T47D (cell line): ENCODE measurements around the gene XYLT2.
"Not testable (repeated sequence)": the region's sequence is repeated elsewhere in the genome, so short reads cannot be mapped to it uniquely, and the experiment has no call there.

Experiments
- DNase-seq, 2 experiments: peaks; one replicate each; pipeline versions ENCODE4 v3.0.0 to v3.0.0-alpha.2; 2011 to 2012; ENCODE audit warnings: low read depth in 1 of 2, low spot score in 1 of 2
- JUND ChIP-seq: IDR thresholded peaks from 2 replicates; pipeline ENCODE4 v1.6.1; 2012; ENCODE audit warnings: low read depth
- in situ Hi-C: cut with HindIII; loops from 2 replicates; pipeline ENCODE4 v1.10.0; 2016; ENCODE audit warnings: low sequenced_read_pairs, low pct_unique_long_range_greater_than_20kb

The XYLT2 gene

GRCh38 chr17:50381260-50381815, 35.4 kb downstream of the XYLT2 start:
- TF ChIP-seq JUND = no peak
- DNase-seq = no peak
- in situ Hi-C loops = no loop called here

DNA sequence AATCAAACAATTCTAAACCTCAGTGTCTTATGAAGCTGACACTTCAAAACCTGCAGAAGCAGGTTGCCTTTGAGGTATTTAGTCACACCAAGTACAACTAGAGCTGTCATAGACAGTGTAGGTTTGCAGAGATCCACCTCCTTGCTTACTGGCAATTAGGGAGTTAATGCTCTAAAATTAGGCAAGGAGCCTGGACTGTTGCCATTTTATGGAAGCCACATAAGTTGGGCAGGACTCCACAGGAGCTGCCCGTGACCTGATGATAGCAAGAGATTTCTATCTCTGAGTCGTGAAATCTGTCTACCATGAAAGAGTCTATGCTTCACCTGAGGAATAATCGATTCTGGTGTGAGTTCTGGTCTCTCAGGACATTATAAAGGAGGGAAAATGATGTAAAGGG, 36.0 kb downstream of the XYLT2 start:
- TF ChIP-seq JUND = no peak
- in situ Hi-C loops = no loop called here
- DNase-seq = no peak

DNA sequence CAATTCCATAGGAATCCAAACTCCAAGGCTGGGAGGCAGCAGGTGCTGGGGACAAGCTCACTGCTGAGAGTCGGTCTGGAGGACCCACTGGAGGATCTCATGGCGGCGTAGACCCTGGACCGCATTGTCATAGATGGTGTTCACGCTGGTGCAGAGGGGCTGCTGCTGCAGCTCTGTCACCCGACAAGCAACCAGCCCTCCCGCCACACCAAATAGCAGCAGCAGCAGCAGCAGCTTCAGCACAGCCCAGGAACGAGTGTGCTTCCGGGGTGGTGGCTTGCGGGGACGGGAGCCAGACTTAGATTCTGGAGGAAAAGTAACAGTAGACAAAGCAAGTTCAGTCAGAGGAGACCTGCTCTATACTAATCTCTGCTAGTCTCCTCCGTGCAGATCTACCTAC, 37.0 kb downstream of the XYLT2 start:
- DNase-seq = no peak
- in situ Hi-C loops = no loop called here
- TF ChIP-seq JUND = no peak

DNA sequence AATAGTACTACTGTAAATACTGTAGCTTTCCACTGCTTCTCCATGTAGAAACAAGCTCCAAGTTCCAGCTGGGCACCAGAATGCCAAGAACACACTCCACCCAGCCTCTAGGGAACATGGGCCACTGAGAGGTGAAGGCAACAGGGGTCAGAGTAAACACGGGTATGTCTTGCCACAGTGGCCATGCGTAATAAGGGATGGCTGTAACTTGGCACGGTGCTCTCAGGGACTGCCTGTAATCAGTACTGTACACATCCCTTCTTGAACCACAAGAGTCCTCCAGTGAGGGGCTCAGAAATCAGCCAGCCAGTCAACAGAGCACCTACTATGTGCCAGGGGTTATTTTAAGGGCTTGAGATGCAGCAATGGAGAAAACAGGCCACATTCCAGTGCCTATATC, 40.6 kb downstream of the XYLT2 start:
- in situ Hi-C loops = no loop called here
- no peak for DNase-seq
- TF ChIP-seq JUND = no peak

- in situ Hi-C loops = no loop called here
- DNase-seq = no peak
- TF ChIP-seq JUND = no peak
Measured at GRCh38 chr17:50388728-50389127, 42.8 kb downstream of the XYLT2 start.

- no peak for DNase-seq
- in situ Hi-C loops = no loop called here
Measured at GRCh38 chr17:50389534-50389933, 43.6 kb downstream of the XYLT2 start.

DNA sequence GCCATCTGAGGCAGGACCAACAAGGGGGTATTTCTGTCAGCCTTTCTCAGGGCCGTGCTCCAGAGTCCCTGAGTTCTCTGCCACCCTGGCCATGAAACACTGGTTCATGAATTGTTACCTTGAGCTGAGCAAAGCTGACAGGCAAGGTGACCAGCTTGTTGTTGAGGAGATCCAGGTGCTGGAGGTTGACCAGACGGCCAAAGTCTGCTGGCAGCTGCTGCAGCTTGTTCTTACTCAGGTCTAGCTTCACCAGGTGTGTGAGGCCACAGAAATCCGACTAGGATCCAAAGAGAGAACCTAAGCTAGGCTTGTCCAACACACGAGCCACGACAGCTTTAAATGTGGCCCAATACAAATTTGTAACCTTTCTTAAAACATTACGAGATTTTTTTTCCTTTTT, 46.7 kb downstream of the XYLT2 start:
- no peak for TF ChIP-seq JUND
- in situ Hi-C loops = no loop called here
- no peak for DNase-seq

More at GRCh38 chr17:50389534-50389933, 43.6 kb downstream of the XYLT2 start:
- TF ChIP-seq JUND = no peak

GRCh38 chr17:50393700-50394099, 47.8 kb downstream of the XYLT2 start:
- DNase-seq = no peak
- TF ChIP-seq JUND = no peak
- in situ Hi-C loops = no loop called here

DNA sequence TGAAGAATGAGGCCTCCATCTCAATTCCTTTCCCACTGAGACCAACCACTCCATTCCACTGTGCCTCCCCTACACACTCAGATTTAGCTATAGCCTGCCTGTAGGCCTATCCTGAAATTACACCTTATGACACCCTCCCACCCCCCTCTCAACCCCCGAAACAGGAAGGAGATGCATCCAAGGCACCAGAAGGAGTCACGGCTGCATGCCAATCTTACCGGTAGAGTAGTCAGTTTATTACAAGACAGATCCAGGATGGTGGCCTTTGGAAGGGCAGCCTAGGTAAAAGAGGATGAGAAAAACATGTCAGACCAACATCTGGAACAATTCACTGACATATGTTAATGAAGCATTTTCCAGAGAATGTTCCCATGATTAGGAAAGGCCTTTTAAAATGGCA, 48.8 kb downstream of the XYLT2 start:
- no peak for DNase-seq
- in situ Hi-C loops = no loop called here
- no peak for TF ChIP-seq JUND

- peak; percentile 43 to 83 for DNase-seq
- no peak for TF ChIP-seq JUND
- in situ Hi-C loops = no loop called here
Measured at GRCh38 chr17:50396261-50397110, 50.6 kb downstream of the XYLT2 start.

DNA sequence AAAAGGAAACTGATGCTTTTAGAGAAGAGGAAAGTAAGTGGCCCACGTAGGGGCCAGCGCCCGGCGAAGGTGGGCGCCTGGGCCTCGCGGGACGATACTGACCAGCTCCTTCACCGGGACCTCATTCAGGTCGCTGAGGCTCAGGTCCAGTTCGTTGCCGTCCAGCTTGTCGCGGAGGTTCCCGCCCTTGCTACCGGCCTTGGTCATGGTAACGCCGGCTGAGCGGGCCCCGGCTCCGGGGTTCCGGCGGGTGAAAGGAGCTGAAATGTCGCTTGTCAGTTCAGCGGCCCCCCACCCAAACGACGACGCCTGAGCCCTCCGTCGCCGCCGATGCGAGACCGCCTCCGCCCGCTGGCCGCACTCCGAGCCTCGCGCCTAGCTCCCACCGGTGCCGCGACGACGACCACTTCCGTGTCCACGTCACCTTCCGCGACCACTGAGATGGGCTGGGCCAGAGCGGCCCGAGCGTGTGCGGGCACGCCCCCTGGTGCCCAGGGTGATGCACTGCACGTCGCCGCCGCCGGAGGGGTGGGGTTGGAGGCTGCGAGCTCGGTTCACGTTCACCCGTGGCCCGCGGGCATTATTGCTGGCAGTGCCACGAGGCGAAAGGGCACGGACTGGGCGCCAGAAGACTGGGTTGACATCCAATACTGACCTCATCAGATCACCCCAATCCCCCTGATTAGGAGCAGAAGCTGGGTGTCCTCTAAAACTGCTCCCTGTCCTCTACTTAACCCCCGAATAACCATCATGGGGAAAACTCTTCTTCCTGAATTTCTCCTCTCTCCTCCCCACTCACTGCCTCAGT, 51.4 kb downstream of the XYLT2 start, which contains the start of gene LRRC59:
Gene LRRC59 (minus strand): TSS at position 413 of the 808 bp plus-strand sequence. CDS start 206 bp downstream, at position 207.
- in situ Hi-C loops = no loop called here
- peak; percentile 81 to 91 for DNase-seq
- no peak for TF ChIP-seq JUND

- in situ Hi-C loops = no loop called here
- no peak for TF ChIP-seq JUND
- no peak for DNase-seq
Measured at GRCh38 chr17:50397919-50398285, 52.0 kb downstream of the XYLT2 start.

GRCh38 chr17:50398672-50399071, 52.7 kb downstream of the XYLT2 start:
- in situ Hi-C loops, DNase-seq: not testable (repeated sequence)

GRCh38 chr17:50399591-50399990, 53.7 kb downstream of the XYLT2 start:
- DNase-seq, in situ Hi-C loops: not testable (repeated sequence)

GRCh38 chr17:50405351-50405750, 59.4 kb downstream of the XYLT2 start:
- in situ Hi-C loops, DNase-seq: not testable (repeated sequence)
